GM18907 (cell line): Measurements from ENCODE around the gene TIMM10.

Experiments
- ATAC-seq: cut with Tn5 transposase; IDR thresholded peaks from one replicate; pipeline ENCODE4 v1.9.1; 2021; ENCODE audit warnings: mild to moderate bottlenecking, moderate library complexity; ENCODE audit not compliant: unreplicated experiment

Gene TIMM10

DNA sequence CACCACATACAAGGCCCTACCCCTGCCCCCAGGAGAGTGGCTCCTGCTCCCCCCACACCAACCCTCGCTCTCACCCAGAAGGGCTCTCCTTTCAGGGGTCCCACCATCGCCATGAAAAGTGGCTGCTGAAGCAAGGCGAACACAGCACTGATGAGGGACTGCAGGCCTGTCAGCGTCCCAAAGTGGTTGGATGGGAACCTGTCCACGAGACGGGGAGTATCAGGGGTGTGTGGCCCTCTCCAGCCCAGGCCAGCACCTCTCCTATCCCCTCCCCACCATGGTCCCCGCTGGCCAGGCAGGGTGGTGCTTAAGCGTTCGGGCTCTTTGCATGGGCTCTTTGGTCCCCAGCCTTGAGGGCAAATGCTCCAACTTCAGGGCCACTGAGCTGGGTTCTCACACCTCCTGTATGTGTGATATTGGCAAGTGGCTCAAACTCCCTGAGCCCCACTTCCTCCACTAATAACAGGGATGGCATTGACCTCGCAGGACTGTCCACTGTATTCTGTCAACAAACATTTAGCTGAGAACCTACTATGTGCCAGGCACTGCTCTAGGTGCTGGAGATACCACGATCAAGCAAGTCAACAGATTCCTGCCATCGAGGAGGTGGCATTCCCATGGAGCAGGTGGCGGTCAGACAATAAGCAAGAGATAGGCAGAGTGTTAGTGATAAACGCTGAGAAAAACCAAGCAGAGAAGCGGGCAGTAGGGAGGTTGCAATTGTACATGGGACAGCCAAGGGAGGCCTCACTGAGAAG lies 43.4 kb downstream of the TIMM10 start:
- ATAC-seq = no peak

DNA sequence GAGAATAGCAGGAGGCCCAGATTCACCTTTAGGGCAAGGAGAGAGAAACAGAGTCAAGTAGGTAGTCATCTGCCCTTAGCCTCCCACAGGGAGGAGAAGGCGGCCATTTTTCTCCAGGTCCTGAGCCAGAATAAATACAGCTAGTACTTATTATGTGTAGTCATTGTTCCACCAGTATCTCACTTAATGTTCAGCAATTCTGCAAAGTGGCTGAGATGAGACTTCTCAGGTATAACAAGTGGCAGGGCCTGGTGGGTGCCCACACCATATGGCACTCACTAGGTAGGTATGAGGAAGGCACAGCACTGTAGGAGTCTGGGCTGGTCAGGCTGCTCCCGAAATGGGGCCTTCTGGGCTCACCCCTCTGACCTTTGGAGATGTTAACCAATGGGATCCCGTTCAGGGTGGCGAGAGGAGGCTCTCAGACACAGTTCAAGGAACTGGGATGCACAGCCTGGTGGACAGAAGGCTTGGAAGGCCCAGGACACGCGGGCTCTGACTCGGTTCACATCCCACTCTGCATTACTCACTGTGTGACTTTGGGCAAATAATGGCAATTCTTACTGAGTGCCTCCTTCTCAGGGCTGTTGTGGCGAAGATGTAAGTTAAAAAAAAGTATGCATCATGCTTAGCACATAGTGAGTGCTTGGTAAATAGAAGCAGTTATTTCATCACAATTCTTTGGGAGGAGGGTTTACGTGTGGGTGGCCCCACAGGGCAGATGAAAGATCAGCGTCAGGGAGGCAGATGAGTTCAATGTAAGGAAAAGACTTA lies 45.1 kb downstream of the TIMM10 start:
- ATAC-seq = no peak

DNA sequence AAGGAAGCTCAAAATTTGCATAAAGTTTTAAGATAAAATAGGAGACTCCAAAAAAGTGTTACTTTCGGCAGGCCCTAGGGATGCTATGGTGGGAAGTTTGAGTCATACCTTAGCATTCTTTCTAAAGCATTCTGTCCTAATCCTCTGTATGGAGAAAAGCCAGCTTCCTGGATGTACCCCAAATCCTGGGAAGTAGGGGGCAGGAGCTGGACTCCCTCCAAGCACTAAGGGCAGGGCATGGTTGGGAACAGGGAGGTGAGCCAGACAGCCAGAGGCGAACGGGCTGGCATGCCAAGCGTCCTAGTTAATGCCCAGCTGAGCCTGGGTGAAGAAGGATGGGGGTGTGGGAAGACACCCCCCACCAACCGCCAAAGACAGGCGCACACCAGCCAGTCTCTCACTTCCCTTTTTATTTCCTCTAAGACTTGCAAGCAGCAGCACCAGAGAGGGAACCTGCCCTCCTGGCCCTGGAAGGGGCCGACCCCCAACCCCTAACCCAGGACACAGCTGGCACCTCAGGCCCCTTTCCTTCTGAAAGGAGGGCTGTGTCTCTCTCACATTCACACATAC lies 46.3 kb downstream of the TIMM10 start:
- ATAC-seq = peak; percentile 79

DNA sequence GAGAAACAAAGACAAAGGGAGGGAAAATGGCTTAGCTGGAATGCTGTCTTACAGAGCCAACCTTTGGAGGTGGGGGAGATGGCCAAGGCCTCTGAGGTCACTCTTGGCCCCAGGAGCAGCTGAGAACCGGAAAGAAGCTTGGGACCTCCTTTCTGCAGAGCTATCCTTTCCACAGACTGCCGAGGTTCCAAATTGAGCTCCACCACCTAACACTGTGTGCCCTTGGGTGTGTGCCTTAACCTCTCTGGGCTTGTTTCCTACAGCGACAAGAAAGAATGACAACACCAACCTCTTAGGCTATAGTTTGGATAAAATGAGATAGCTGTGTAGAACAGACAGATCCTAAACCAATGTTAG lies 47.0 kb downstream of the TIMM10 start:
- no peak for ATAC-seq

DNA sequence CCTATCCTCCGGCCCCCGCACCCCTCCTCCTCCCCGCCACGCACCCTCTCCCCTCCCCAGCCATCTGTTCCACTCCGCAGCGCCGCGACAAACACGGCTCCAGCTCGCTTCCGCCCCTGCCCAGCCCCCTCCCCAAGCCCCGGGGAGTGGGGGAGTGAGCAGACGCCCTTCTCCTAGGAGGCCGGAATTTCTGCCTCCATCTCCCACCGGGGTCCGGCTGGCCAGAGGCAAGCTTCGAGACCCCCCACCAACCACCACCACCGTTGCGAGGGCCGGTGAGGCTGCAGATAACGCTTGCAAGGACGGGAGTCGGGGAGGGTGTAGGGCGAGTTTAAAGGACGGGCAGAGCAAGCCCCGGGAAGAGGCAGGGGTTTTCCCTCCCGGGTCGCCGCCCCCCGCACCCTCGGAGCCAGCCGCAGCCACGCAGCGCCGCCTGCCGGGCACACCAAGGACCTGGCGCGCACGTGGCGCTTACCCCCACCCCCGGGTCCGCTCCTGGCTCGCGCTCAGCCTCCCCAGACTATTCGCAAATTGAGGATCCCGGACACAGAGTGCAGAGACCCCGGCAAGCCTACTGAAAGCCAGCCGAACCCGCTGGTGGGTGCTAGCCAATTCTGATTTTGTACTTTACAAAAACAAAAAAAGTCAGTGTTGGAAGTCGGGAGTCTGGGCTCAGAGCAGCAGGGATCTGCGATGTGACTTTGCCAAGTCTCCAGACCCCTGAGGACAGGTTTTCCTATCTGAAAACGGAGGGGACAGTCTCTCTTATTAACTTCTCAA lies 47.6 kb downstream of the TIMM10 start:
- ATAC-seq = peak; percentile 48

DNA sequence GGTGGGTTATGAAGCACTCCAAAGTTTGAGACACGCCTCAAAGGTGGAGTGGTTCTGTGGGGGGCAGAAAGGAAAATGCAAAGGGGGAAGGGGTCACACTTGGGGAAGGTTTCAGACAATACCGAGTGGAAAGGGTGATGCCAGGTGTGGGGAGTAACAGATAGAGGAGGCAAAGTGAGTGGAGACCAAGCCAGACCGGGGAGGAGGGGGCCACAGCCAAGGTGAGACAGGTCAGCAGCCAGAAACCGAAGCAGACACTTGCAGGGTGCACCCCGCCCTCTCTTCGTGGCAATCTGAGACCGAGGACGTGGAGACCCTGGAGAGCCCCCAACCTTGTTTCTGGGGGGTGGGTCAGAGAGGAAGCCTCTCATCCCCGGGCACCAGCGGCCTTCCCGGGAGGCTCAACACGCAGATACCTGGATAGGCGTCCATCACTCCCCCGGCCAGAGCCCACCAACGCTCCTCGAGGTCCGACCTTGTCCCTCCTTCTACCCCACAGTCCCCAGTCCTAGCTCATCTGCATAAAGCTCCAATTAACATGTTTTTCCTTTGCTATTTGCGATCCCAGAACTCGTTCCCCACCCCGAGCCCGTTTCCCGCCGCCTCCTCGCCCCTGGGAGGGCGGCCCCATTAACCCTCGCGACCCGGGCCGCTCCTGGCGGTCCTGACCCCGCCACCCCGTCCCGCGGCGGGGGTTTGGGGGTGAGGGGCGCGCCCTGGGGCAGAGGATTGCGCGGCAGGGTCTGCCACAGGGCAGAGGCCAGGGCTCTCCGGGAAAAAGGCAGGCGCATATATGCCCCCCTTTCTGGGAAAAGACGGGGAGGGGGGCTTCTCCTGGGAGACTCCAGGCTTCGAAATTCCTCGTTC lies 48.4 kb downstream of the TIMM10 start:
- ATAC-seq = no peak

DNA sequence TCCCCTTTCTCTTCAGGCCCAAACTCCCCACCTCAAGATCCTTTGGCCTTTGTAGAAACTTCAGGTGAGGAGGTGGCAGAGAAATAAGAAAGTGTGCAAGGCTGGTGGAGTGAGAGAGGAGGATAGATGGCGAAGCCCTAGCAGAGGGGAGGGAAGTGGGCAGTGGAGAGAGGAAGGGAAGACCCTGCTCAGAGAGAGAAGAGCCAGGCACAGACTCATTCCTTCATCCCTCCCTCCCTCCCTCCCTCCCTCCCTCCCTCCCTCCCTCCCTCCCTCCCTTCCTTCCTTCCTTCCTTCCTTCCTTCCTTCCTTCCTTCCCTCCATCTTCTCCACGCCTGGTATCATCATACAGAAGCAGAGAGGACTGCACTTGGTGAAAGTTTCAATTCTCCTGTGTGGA lies 49.2 kb downstream of the TIMM10 start:
- no peak for ATAC-seq

DNA sequence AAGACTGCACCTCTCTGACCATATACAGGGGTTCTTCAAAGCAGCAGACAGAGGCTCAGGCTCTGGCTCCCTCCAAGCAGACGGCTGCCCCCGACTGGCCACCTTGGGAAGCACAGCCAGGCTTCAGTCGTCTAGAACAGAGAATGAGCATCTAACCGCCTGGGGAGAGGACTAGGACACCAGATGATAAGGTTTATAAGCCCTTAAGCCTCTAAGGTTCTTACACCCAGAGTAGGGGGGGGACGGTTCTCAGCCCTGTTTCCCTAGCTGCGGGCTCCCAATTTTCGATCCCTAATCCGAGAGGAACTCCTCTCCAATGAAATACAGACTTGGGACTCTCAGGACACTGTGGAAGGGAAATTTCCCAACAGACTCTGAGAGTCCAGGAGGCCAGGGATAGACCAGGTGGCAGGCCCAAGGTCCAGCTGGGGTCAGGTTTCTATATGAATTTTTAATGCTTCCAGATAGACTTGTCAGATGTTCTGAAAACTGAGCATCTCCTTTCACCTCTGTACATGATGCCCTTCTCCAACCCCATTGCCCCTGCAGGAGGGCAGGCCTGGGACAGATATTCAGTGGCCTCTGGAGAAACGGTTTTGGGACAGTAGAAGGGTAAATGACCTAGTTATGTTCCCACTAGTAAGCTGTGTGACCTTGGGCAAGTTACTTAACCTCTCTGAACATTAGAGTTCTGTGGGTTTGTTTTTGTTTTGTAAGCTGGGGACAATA lies 50.0 kb downstream of the TIMM10 start:
- ATAC-seq = peak; percentile 28

DNA sequence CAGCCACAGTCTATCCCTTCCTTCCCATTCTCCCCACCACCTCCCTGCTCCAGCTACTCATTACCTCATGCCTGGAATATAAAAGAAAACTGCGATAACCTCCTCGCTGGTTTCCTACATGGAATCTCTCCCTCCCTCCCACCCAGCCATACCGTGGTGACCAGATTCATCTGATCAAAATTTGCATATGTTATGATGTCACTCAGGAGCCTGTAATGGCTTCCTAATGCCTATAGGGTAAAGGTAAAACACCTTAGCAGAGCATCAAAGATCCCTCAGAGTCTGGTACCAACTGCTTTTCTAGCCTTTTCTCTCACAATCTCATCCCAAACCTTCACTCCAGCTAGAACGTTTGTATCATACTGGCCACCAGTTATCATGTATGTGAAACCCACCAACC lies 50.6 kb downstream of the TIMM10 start:
- no peak for ATAC-seq

DNA sequence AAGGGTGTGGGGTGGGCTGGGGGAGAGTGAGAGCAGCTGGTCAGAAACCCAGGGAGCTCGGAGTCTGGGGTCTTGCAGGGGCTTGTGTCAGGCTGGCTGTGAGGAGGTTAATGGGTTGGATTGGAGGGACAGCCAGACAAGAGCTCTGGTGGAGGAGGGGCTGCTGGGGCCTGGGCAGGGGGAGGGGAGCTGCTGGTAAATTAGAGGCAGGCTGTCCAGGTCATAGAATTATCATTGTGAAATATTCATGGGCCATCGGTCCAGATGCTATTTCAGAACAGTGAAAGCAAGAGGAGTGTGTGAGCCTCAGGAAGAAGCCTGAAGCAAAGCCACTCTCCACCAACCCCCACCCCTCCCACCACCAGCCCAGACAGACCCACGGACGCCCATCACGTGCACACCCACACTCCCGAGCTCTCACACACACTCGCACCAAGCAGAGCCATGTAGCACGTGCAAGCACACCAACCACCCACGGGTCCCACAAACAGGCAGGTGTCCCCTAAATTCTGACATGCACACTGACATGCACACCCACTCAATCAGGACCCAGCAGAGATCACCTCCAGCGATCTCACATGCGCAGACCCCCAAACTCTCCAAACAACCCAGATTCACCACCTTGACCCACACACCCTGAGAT lies 51.4 kb downstream of the TIMM10 start:
- ATAC-seq = no peak
